Transverse colon (tissue), 4 donors: ENCODE data around the gene CDC6. TPM values are rescaled to one million over a fixed set of nuclear protein-coding genes. Genes with fewer than 3 reads are reported as not detected.

Experiments used
- DNase-seq: peaks from one replicate; pipeline ENCODE4 v3.0.0-alpha.2; 2019
- H3K27ac ChIP-seq, 4 donors: fragments of 200-600 bp; sonication (generic); 2 replicates each; pipeline ENCODE4 v1.5.1; 2016 to 2018; ENCODE audit warnings: inconsistent platforms in 4 of 4
- H3K27me3 ChIP-seq: fragments of 200-600 bp; sonication (generic); 2 replicates; pipeline ENCODE4 v1.5.1; 2017; ENCODE audit warnings: inconsistent platforms
- H3K36me3 ChIP-seq, 4 donors: fragments of 200-600 bp; sonication (generic); 2 replicates each; pipeline ENCODE4 v1.5.1; 2017 to 2019; ENCODE audit warnings: inconsistent platforms in 4 of 4
- H3K4me1 ChIP-seq, 4 donors: fragments of 200-600 bp; sonication (generic); 2 replicates each; pipeline ENCODE4 v1.5.1; 2017 to 2020; ENCODE audit warnings: inconsistent platforms in 4 of 4
- H3K4me3 ChIP-seq, 4 donors: fragments of 200-600 bp; sonication (generic); 1 replicate in 1 of 4; 2 replicates in 3 of 4; pipeline versions ENCODE4 v1.5.1 to v1.6.1; 2017 to 2019; ENCODE audit warnings: inconsistent platforms in 4 of 4
- H3K9me3 ChIP-seq, 2 donors: fragments of 200-600 bp; sonication (generic); 2 replicates each; pipeline ENCODE4 v1.5.1; 2017 to 2019; ENCODE audit warnings: inconsistent platforms in 2 of 2
- CTCF ChIP-seq, 5 experiments: fragments of 200-600 bp in 3 of 5; fragments of 450-650 bp in 2 of 5; sonication (generic) in 3 of 5; IDR thresholded peaks; 1 replicate in 2 of 5; 2 replicates in 3 of 5; pipeline ENCODE4 v1.5.1; 2016 to 2017; ENCODE audit warnings: antibody characterized with exemption in 5 of 5, inconsistent platforms in 3 of 5, mild to moderate bottlenecking in 2 of 5, moderate library complexity in 1 of 5
- EP300 ChIP-seq: sonication (generic); formaldehyde crosslinking; IDR thresholded peaks from one replicate; pipeline ENCODE4 v1.6.1; 2017; ENCODE audit warnings: antibody characterized with exemption, low read depth
- POLR2A ChIP-seq: fragments of 450-650 bp; IDR thresholded peaks from one replicate; pipeline ENCODE4 v1.6.1; 2016; ENCODE audit warnings: antibody characterized with exemption, mild to moderate bottlenecking, moderate library complexity
- POLR2AphosphoS5 ChIP-seq, 3 donors: sonication (generic); formaldehyde crosslinking; IDR thresholded peaks; one replicate each; pipeline ENCODE4 v1.6.1; 2016; ENCODE audit warnings: antibody characterized with exemption in 3 of 3
- WGBS, 2 donors: methylation state at CpG; one replicate each; pipeline ENCODE4 v1.1.5; 2018; ENCODE audit warnings: low coverage in 1 of 2; 5-methylcytosine and 5-hydroxymethylcytosine counted together
- in situ Hi-C, 4 donors: fragments of 200-750 bp; cut with MboI; loops; one replicate each; pipeline versions ENCODE4 v1.15.0 to v1.15.1; 2017; ENCODE audit warnings: low sequenced_read_pairs in 3 of 4, low pct_ligation_motif_present in 1 of 4, low pct_unique_long_range_greater_than_20kb in 1 of 4
- intact Hi-C: fragments of 100-400 bp; cut with DNase I; formaldehyde crosslinking; loops from one replicate; pipeline ENCODE4 v1.15.1; 2023; ENCODE audit warnings: low total_unique reads
- total RNA-seq, 4 donors: library from RNA; depleted of rRNA; stranded (reverse); fragments of >200 nt; gene quantifications; one replicate each; pipeline ENCODE4 v1.1.0, GENCODE V29; 2016

CDC6 gene
- total RNA-seq, 4 donors from 2014 or later = 1.6 to 3.2 (median 2.4) TPM; not detected in 1

GRCh38 chr17:40352779-40353394, 65.2 kb downstream of the CDC6 start:
- H3K9me3 ChIP-seq = no peaks in the 10 kb centered on the region
- H3K27me3 ChIP-seq = no peaks in the 10 kb centered on the region
- H3K27ac ChIP-seq = no peak overlapping the region
- no peak for DNase-seq
- in situ Hi-C loops = loop anchor here in 3 of 4 donors (5.0 to 10.0 kb wide), 2 partner anchors 51 to 158 kb away; no protein-coding TSS in a partner anchor
- peaks cover 20 to 56% (median 28%) of the 10 kb centered on the region in 4 donors for H3K4me1 ChIP-seq
- no peak overlapping the region for H3K4me3 ChIP-seq
- WGBS, 2 donors = 85 to 87% methylated on average over 4 to 9 of the region's 9 CpGs
- peaks cover 0 to 13% (median 5%) of the 10 kb centered on the region in 4 donors for H3K36me3 ChIP-seq
- TF ChIP-seq CTCF (IDR thresholded peaks at IDR 0.05) (no peak), POLR2AphosphoS5 (IDR thresholded peaks at IDR 0.05) (no peak), EP300 (no peak), POLR2A (no peak)
- intact Hi-C loops = no loop called here

Other genes with a start within 250 kb of the CDC6 start
- gene MED24, start 233.5 kb upstream of the CDC6 start, total RNA-seq = 100 to 1,000 TPM in 2 of 4 donors, 10 to 100 TPM in 2; 64.3 to 294 (median 112) TPM
- 10 to 100 TPM; 32.6 to 82.6 (median 58.6) TPM for gene THRA, start 224.9 kb upstream of the CDC6 start, total RNA-seq
- gene NR1D1, start 187.3 kb upstream of the CDC6 start, total RNA-seq = 10 to 100 TPM in 1 of 4 donors, 1 to 10 TPM in 3; 4.8 to 18.0 (median 7.3) TPM
- 100 to 1,000 TPM in 2 of 4 donors, 10 to 100 TPM in 2; 73.9 to 258 (median 90.6) TPM for gene MSL1, start 165.9 kb upstream of the CDC6 start, total RNA-seq
- gene CASC3, start 147.3 kb upstream of the CDC6 start, total RNA-seq = 10 to 100 TPM; 41.8 to 65.1 (median 51.0) TPM
- 100 to 1,000 TPM; 220 to 411 (median 308) TPM for gene RAPGEFL1, start 110.4 kb upstream of the CDC6 start, total RNA-seq
- gene WIPF2, start 68.6 kb upstream of the CDC6 start, total RNA-seq = 10 to 100 TPM; 20.5 to 29.5 (median 25.3) TPM
- gene RARA, start 21.3 kb downstream of the CDC6 start, total RNA-seq = 100 to 1,000 TPM in 1 of 4 donors, 10 to 100 TPM in 3; 23.5 to 110 (median 49.1) TPM
- gene GJD3, start 76.9 kb downstream of the CDC6 start, total RNA-seq = not detected
- gene TOP2A, start 130.0 kb downstream of the CDC6 start, total RNA-seq = 10 to 100 TPM in 1 of 4 donors, 1 to 10 TPM in 2, under 1 TPM in 1; 0.37 to 25.5 (median 7.5) TPM
- 100 to 1,000 TPM in 3 of 4 donors, 10 to 100 TPM in 1; 98.4 to 302 (median 166) TPM for gene IGFBP4, start 155.6 kb downstream of the CDC6 start, total RNA-seq
- gene TNS4, start 213.7 kb downstream of the CDC6 start, total RNA-seq = 1 to 10 TPM in 3 of 4 donors, not detected in 1; 1.2 to 4.2 (median 2.5) TPM